Mammary epithelial cell (primary cell): Measurements from ENCODE around the gene COPS7B.

ENCODE experiments used
- EZH2 ChIP-seq: IDR thresholded peaks from 2 replicates; pipeline ENCODE4 v1.6.1; 2012; ENCODE audit warnings: low read length, inconsistent platforms, borderline replicate concordance
- TF ChIP-seq, protein P1 (sequence below), 2 donors: IDR thresholded peaks in 1 of 2; conservative IDR thresholded peaks in 1 of 2; 2 replicates each; pipeline ENCODE4 v1.5.1; 2011 to 2012; ENCODE audit warnings: inconsistent platforms in 2 of 2, low read length in 2 of 2, mild to moderate bottlenecking in 2 of 2, control low read depth in 1 of 2, low read depth in 1 of 2; ENCODE audit not compliant: insufficient read depth in 1 of 2; ENCODE audit errors: extremely low read depth in 1 of 2

DNA sequence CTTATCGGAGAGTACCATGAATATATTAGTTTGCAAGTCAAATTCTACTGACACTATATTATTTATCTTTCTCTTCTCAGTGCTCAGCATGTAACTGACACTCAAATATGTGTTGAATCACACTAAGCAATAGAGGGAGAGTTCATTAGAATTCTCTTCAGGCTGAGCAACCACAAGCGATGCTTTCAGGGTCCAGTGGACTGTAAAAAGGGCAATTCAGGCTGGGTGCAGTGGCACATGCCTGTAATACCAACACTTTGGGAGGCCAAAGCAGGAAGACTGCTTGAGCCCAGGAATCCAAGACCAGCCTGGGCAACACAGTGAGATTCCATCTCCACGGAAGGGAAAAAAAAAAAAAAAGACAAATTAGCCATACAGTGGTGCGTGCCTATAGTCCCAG is 21.5 kb upstream of the COPS7B start:
- TF ChIP-seq EZH2 = no peak
- TF ChIP-seq, protein P1, sequence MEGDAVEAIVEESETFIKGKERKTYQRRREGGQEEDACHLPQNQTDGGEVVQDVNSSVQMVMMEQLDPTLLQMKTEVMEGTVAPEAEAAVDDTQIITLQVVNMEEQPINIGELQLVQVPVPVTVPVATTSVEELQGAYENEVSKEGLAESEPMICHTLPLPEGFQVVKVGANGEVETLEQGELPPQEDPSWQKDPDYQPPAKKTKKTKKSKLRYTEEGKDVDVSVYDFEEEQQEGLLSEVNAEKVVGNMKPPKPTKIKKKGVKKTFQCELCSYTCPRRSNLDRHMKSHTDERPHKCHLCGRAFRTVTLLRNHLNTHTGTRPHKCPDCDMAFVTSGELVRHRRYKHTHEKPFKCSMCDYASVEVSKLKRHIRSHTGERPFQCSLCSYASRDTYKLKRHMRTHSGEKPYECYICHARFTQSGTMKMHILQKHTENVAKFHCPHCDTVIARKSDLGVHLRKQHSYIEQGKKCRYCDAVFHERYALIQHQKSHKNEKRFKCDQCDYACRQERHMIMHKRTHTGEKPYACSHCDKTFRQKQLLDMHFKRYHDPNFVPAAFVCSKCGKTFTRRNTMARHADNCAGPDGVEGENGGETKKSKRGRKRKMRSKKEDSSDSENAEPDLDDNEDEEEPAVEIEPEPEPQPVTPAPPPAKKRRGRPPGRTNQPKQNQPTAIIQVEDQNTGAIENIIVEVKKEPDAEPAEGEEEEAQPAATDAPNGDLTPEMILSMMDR (conservative IDR thresholded peaks at IDR 0.05 in 1 of 2, IDR thresholded peaks at IDR 0.05 in 1 of 2; ENCODE audit: extremely low read depth in 1 of 2, insufficient read depth in 1 of 2, low read depth in 1 of 2, low read length in 2 of 2) = no peak
